Neural cell (in vitro differentiated cells): ENCODE measurements around the gene ADAP1. TPM values are rescaled to one million over a fixed set of nuclear protein-coding genes. Genes with fewer than 3 reads are reported as not detected.

Experiments
- H2AFZ ChIP-seq: fragments of 200-600, 300-800 bp; sonication (generic), shearing (Covaris generic); 2 replicates; pipeline ENCODE4 v1.6.0; 2014; ENCODE audit warnings: low read depth, mild to moderate bottlenecking, antibody characterized with exemption, low read length, moderate library complexity
- H3F3A ChIP-seq: fragments of 200-600 bp; shearing (Covaris generic); 2 replicates; pipeline ENCODE4 v1.6.1; 2016; ENCODE audit warnings: mild to moderate bottlenecking, moderate library complexity, mixed read lengths, antibody characterized with exemption, low read length; ENCODE audit not compliant: insufficient read depth, poor library complexity, severe bottlenecking
- H3K27ac ChIP-seq: fragments of 200-600, 300-800 bp; sonication (generic), shearing (Covaris generic); 2 replicates; pipeline ENCODE4 v1.5.1; 2014; ENCODE audit warnings: mild to moderate bottlenecking, low read length, moderate library complexity
- H3K27me3 ChIP-seq: fragments of 300-800, 200-600 bp; sonication (generic), shearing (Covaris generic); 2 replicates; pipeline ENCODE4 v1.6.0; 2014; ENCODE audit warnings: mild to moderate bottlenecking, low read depth, low read length, moderate library complexity; ENCODE audit not compliant: insufficient read depth
- H3K36me3 ChIP-seq: fragments of 300-800, 200-600 bp; sonication (generic), shearing (Covaris generic); 2 replicates; pipeline ENCODE4 v1.5.1; 2014; ENCODE audit warnings: mild to moderate bottlenecking, antibody characterized with exemption, low read length, moderate library complexity; ENCODE audit not compliant: insufficient read depth
- H3K4me2 ChIP-seq: fragments of 300-800, 200-600 bp; sonication (generic), shearing (Covaris generic); 2 replicates; pipeline ENCODE4 v1.6.0; 2014; ENCODE audit warnings: mild to moderate bottlenecking, low read length
- H3K4me3 ChIP-seq: fragments of 300-800, 200-600 bp; sonication (generic), shearing (Covaris generic); 2 replicates; pipeline ENCODE4 v1.5.1; 2014; ENCODE audit warnings: mild to moderate bottlenecking, low read length, moderate library complexity
- H3K79me2 ChIP-seq: fragments of 200-600 bp; shearing (Covaris generic); replicated peaks from 2 replicates; pipeline ENCODE4 v1.6.0; 2014; ENCODE audit warnings: mild to moderate bottlenecking, low read length, moderate library complexity; ENCODE audit not compliant: insufficient read depth
- H3K9ac ChIP-seq: fragments of 300-800, 200-600 bp; sonication (generic), shearing (Covaris generic); 2 replicates; pipeline ENCODE4 v1.6.1; 2016; ENCODE audit warnings: mild to moderate bottlenecking, low read length, mixed read lengths
- H3K9me2 ChIP-seq: fragments of 200-600 bp; shearing (Covaris generic); 2 replicates; pipeline ENCODE4 v1.6.1; 2016; ENCODE audit warnings: mild to moderate bottlenecking, low read length, mixed read lengths; ENCODE audit not compliant: insufficient read depth
- H3K9me3 ChIP-seq: fragments of 200-600, 300-800 bp; sonication (generic), shearing (Covaris generic); 2 replicates; pipeline ENCODE4 v1.6.1; 2016; ENCODE audit warnings: mild to moderate bottlenecking, mixed run types, low read length, moderate library complexity, mixed read lengths
- H4K20me1 ChIP-seq: fragments of 200-600 bp; shearing (Covaris generic); 2 replicates; pipeline ENCODE4 v1.6.1; 2016; ENCODE audit warnings: mild to moderate bottlenecking, mixed run types; ENCODE audit not compliant: insufficient read depth
- EP300 ChIP-seq: fragments of 450-650 bp; conservative IDR thresholded peaks from 2 replicates; pipeline ENCODE4 v1.6.1; 2014; ENCODE audit warnings: antibody characterized with exemption, mild to moderate bottlenecking, moderate library complexity; ENCODE audit not compliant: poor library complexity, severe bottlenecking
- EZH2 ChIP-seq: fragments of 200-600, 300-800 bp; shearing (Covaris generic), sonication (generic); IDR thresholded peaks from 2 replicates; pipeline ENCODE4 v1.6.1; 2014; ENCODE audit warnings: antibody characterized with exemption, low read length, borderline replicate concordance, mild to moderate bottlenecking; ENCODE audit not compliant: insufficient read depth, poor library complexity, severe bottlenecking
- MXI1 ChIP-seq: fragments of 450-650 bp; conservative IDR thresholded peaks from 2 replicates; pipeline ENCODE4 v1.6.1; 2014; ENCODE audit warnings: antibody characterized with exemption, mild to moderate bottlenecking; ENCODE audit not compliant: poor library complexity, severe bottlenecking
- POLR2AphosphoS5 ChIP-seq: IDR thresholded peaks from 2 replicates; pipeline ENCODE4 v1.6.1; 2012
- RAD21 ChIP-seq: fragments of 450-650 bp; conservative IDR thresholded peaks from 2 replicates; pipeline ENCODE4 v1.6.1; 2014; ENCODE audit warnings: antibody characterized with exemption, mild to moderate bottlenecking, moderate library complexity
- SMC3 ChIP-seq: fragments of 450-650 bp; conservative IDR thresholded peaks from 2 replicates; pipeline ENCODE4 v1.6.1; 2014; ENCODE audit warnings: antibody characterized with exemption, mild to moderate bottlenecking, moderate library complexity; ENCODE audit not compliant: poor library complexity
- TAF1 ChIP-seq: IDR thresholded peaks from 2 replicates; pipeline ENCODE4 v1.6.1; 2012; ENCODE audit warnings: low read depth
- polyA plus RNA-seq: library from polyadenylated mRNA; depleted of rRNA; stranded (reverse); fragments of >200 nt; gene quantifications from 2 replicates; pipeline ENCODE4 v1.2.3, GENCODE V29; 2014
- TF ChIP-seq, protein P1 (sequence below): IDR thresholded peaks from 2 replicates; pipeline ENCODE4 v1.6.1; 2012; ENCODE audit warnings: borderline replicate concordance
- TF ChIP-seq, protein P2 (sequence below): fragments of 450-650 bp; IDR thresholded peaks from 2 replicates; pipeline ENCODE4 v1.5.1; 2014; ENCODE audit warnings: antibody characterized with exemption, mild to moderate bottlenecking, moderate library complexity; ENCODE audit not compliant: poor library complexity, severe bottlenecking

ADAP1 gene
- polyA plus RNA-seq, 1 donor from 2014 or later = 76.8 TPM

DNA sequence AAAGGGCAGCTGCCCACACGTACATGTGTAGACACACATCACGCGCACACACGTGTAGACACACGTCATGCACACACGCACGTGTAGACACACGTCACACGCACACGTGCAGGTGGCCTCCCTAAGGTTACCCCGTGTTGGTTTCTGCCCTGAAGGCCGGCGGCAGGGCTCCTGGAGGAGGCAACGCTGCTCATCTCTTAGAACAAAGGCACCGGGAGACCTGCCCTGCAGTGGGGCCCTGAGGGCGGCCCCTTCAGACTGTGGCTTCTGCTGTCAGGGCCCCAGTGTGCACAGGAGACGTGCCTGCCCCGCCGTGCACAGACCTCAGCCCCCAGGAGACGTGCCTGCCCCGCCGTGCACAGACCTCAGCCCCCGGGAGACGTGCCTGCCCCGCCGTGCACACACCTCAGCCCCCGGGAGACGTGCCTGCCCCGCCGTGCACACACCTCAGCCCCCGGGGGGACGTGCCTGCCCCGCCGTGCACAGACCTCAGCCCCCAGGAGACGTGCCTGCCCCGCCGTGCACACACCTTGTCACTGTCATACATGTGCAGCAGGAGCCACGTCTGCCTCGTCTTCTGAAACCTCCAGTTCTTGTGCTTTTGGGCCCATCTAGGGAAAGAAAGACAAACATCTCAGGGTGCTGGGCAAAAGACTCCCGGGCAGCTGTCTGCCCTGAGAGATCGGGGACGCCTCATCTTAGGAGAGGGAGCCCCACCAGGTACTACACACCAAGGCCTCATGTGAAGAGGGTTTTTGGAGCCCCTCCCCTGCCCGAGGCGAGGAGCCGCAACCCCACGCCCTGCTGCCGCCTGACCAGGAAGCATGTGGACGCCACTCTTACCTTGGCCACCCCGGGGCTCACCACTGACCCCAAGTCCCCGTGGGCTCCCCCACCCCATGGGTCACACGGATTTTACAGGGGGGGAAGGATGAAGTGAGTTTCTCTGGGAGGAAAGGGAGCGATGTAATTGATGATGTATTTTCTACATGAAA lies 45.8 kb upstream of the ADAP1 start:
- TF ChIP-seq TAF1 (no peak), POLR2AphosphoS5 (no peak), EZH2 (no peak), MXI1 (no peak), EP300 (no peak), SMC3 (no peak), RAD21 (no peak)
- TF ChIP-seq, protein P1, sequence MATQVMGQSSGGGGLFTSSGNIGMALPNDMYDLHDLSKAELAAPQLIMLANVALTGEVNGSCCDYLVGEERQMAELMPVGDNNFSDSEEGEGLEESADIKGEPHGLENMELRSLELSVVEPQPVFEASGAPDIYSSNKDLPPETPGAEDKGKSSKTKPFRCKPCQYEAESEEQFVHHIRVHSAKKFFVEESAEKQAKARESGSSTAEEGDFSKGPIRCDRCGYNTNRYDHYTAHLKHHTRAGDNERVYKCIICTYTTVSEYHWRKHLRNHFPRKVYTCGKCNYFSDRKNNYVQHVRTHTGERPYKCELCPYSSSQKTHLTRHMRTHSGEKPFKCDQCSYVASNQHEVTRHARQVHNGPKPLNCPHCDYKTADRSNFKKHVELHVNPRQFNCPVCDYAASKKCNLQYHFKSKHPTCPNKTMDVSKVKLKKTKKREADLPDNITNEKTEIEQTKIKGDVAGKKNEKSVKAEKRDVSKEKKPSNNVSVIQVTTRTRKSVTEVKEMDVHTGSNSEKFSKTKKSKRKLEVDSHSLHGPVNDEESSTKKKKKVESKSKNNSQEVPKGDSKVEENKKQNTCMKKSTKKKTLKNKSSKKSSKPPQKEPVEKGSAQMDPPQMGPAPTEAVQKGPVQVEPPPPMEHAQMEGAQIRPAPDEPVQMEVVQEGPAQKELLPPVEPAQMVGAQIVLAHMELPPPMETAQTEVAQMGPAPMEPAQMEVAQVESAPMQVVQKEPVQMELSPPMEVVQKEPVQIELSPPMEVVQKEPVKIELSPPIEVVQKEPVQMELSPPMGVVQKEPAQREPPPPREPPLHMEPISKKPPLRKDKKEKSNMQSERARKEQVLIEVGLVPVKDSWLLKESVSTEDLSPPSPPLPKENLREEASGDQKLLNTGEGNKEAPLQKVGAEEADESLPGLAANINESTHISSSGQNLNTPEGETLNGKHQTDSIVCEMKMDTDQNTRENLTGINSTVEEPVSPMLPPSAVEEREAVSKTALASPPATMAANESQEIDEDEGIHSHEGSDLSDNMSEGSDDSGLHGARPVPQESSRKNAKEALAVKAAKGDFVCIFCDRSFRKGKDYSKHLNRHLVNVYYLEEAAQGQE = no peak
- TF ChIP-seq, protein P2, sequence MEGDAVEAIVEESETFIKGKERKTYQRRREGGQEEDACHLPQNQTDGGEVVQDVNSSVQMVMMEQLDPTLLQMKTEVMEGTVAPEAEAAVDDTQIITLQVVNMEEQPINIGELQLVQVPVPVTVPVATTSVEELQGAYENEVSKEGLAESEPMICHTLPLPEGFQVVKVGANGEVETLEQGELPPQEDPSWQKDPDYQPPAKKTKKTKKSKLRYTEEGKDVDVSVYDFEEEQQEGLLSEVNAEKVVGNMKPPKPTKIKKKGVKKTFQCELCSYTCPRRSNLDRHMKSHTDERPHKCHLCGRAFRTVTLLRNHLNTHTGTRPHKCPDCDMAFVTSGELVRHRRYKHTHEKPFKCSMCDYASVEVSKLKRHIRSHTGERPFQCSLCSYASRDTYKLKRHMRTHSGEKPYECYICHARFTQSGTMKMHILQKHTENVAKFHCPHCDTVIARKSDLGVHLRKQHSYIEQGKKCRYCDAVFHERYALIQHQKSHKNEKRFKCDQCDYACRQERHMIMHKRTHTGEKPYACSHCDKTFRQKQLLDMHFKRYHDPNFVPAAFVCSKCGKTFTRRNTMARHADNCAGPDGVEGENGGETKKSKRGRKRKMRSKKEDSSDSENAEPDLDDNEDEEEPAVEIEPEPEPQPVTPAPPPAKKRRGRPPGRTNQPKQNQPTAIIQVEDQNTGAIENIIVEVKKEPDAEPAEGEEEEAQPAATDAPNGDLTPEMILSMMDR = no peak
- no peak overlapping the region for H3K9ac ChIP-seq
- no peak overlapping the region for H2AFZ ChIP-seq
- H4K20me1 ChIP-seq = no peaks in the 10 kb centered on the region
- no peaks in the 10 kb centered on the region for H3F3A ChIP-seq
- no peak overlapping the region for H3K4me3 ChIP-seq
- no peaks in the 10 kb centered on the region for H3K27me3 ChIP-seq
- H3K9me2 ChIP-seq = no peaks in the 10 kb centered on the region
- no peak overlapping the region for H3K27ac ChIP-seq
- H3K4me2 ChIP-seq = no peak overlapping the region
- no peaks in the 10 kb centered on the region for H3K9me3 ChIP-seq
- no peaks in the 10 kb centered on the region for H3K36me3 ChIP-seq
- H3K79me2 ChIP-seq = no peaks in the 10 kb centered on the region

GRCh38 chr7:999149-999879 lies 44.8 kb upstream of the ADAP1 start:
- H3K4me2 ChIP-seq = no peak overlapping the region
- H3K27me3 ChIP-seq = no peaks in the 10 kb centered on the region
- H3K9me2 ChIP-seq = no peaks in the 10 kb centered on the region
- no peak overlapping the region for H2AFZ ChIP-seq
- H4K20me1 ChIP-seq = no peaks in the 10 kb centered on the region
- H3K79me2 ChIP-seq = no peaks in the 10 kb centered on the region
- H3K9ac ChIP-seq = no peak overlapping the region
- no peaks in the 10 kb centered on the region for H3K36me3 ChIP-seq
- H3K27ac ChIP-seq = no peak overlapping the region
- no peaks in the 10 kb centered on the region for H3F3A ChIP-seq
- H3K4me3 ChIP-seq = no peak overlapping the region
- H3K9me3 ChIP-seq = no peaks in the 10 kb centered on the region
- TF ChIP-seq EP300 = no peak
- TF ChIP-seq SMC3 = no peak
- no peak for TF ChIP-seq TAF1
- TF ChIP-seq MXI1 = no peak
